CD1c-positive myeloid dendritic cell (primary cell): ENCODE results near the gene C3AR1.
"Not testable (repeated sequence)": the region's sequence is repeated elsewhere in the genome, so short reads cannot be mapped to it uniquely, and the experiment has no call there.

Experiments
- DNase-seq: peaks from one replicate; pipeline ENCODE4 v3.0.0-alpha.2; 2016; ENCODE audit errors: extremely low spot score

Gene C3AR1

GRCh38 chr12:8057839-8058238, 8.3 kb downstream of the C3AR1 start:
- DNase-seq, result peak; percentile 79

GRCh38 chr12:8057306-8057705, 8.9 kb downstream of the C3AR1 start:
- no peak for DNase-seq

GRCh38 chr12:8054816-8055215, 11.3 kb downstream of the C3AR1 start:
- no peak for DNase-seq

GRCh38 chr12:8052679-8053078, 13.5 kb downstream of the C3AR1 start:
- no peak for DNase-seq

- DNase-seq, result no peak
These were observed 15.4 kb downstream of the C3AR1 start for GRCh38 chr12:8050600-8051250.

- no peak for DNase-seq
These were observed 17.3 kb downstream of the C3AR1 start for GRCh38 chr12:8048906-8049305.

GRCh38 chr12:8047842-8048241, 18.3 kb downstream of the C3AR1 start:
- DNase-seq, result no peak

- peak; percentile 81 for DNase-seq
These were observed 19.9 kb downstream of the C3AR1 start for GRCh38 chr12:8045952-8046944.

- no peak for DNase-seq
These were observed 25.4 kb downstream of the C3AR1 start for GRCh38 chr12:8040791-8041190.

- peak; percentile 69 for DNase-seq
These were observed 27.5 kb downstream of the C3AR1 start for GRCh38 chr12:8038659-8039114.

- DNase-seq, result no peak
These were observed 28.2 kb downstream of the C3AR1 start for GRCh38 chr12:8037947-8038346.

- DNase-seq, result peak; percentile 75
These were observed 29.0 kb downstream of the C3AR1 start for GRCh38 chr12:8037046-8037663.

- no peak for DNase-seq
These were observed 29.8 kb downstream of the C3AR1 start for GRCh38 chr12:8036346-8036745.

GRCh38 chr12:8035440-8036010, 30.6 kb downstream of the C3AR1 start:
- peak; percentile 51 for DNase-seq

- DNase-seq, result no peak
These were observed 31.4 kb downstream of the C3AR1 start for GRCh38 chr12:8034802-8035201.

GRCh38 chr12:8033153-8034044, 32.8 kb downstream of the C3AR1 start:
- peak; percentile 46 for DNase-seq

GRCh38 chr12:8032242-8033152, 33.7 kb downstream of the C3AR1 start, which contains the start of gene FOXJ2:
FOXJ2 (plus strand) TSS chr12:8032716; CDS start chr12:8039833, 7,117 bp downstream.
- peak; percentile 86 for DNase-seq

GRCh38 chr12:8031872-8032241, 34.3 kb downstream of the C3AR1 start:
- no peak for DNase-seq

GRCh38 chr12:8031017-8031416, 35.1 kb downstream of the C3AR1 start:
- DNase-seq, result not testable (repeated sequence)

- DNase-seq, result no peak
These were observed 36.0 kb downstream of the C3AR1 start for GRCh38 chr12:8030189-8030588.
